Naive thymus-derived CD4-positive, alpha-beta T cell (primary cell): ENCODE results near the gene KIF21B. TPM values are rescaled to one million over a fixed set of nuclear protein-coding genes. Genes with fewer than 3 reads are reported as not detected.
A peak's percentile ranks its signal among the peaks of the same experiment; 100 is the strongest.

ENCODE experiments used
- ATAC-seq: fragments of 150-1000 bp; cut with Tn5 transposase; 2 replicates; pipeline ENCODE4 v1.10.0; 2021; ENCODE audit warnings: mild to moderate bottlenecking, moderate library complexity
- CTCF ChIA-PET: fragments of 350-600 bp; sonication (Branson Sonifier 250); formaldehyde crosslinking; loops from one replicate; lab custom pipeline; 2021; ENCODE audit warnings: antibody characterized with exemption; lab: Charles Lee
- POLR2A ChIA-PET: fragments of 350-600 bp; sonication (Branson Sonifier 250); formaldehyde crosslinking; loops from one replicate; lab custom pipeline; 2021; ENCODE audit warnings: antibody characterized with exemption, inconsistent platforms; lab: Charles Lee
- DNase-seq, 9 donors: peaks; one replicate each; pipeline versions ENCODE4 v3.0.0 to v3.0.0-alpha.2; 2020 to 2022; ENCODE audit warnings: mixed read lengths in 1 of 9
- H3K27ac ChIP-seq: one replicate; pipeline ENCODE4 v1.7.0; 2013; ENCODE audit warnings: mild to moderate bottlenecking, low read depth, low read length, moderate library complexity
- H3K27me3 ChIP-seq, 2 donors: one replicate each; pipeline ENCODE4 v1.7.0; 2013; ENCODE audit warnings: low read length in 2 of 2, mild to moderate bottlenecking in 2 of 2, moderate library complexity in 2 of 2; ENCODE audit not compliant: control insufficient read depth in 2 of 2, insufficient read depth in 2 of 2
- H3K36me3 ChIP-seq, 3 experiments: 1 replicate in 2 of 3; 2 replicates in 1 of 3; pipeline ENCODE4 v1.7.0; 2013; ENCODE audit warnings: low read length in 3 of 3, mild to moderate bottlenecking in 3 of 3, moderate library complexity in 1 of 3; ENCODE audit not compliant: insufficient read depth in 3 of 3, control insufficient read depth in 2 of 3
- H3K4me1 ChIP-seq, 2 donors: one replicate each; pipeline ENCODE4 v1.7.0; 2013; ENCODE audit warnings: low read length in 2 of 2, mild to moderate bottlenecking in 2 of 2, moderate library complexity in 1 of 2; ENCODE audit not compliant: control insufficient read depth in 2 of 2, insufficient read depth in 2 of 2
- H3K4me3 ChIP-seq: 2 replicates; pipeline ENCODE4 v1.7.0; 2013; ENCODE audit warnings: mild to moderate bottlenecking, low read length
- H3K9me3 ChIP-seq, 3 experiments: 1 replicate in 2 of 3; 2 replicates in 1 of 3; pipeline ENCODE4 v1.7.0; 2013; ENCODE audit warnings: low read length in 3 of 3; ENCODE audit not compliant: control insufficient read depth in 2 of 3
- H3K27ac Mint-ChIP-seq, 9 donors: one replicate each; pipeline ENCODE4 v1.8.0; 2020 to 2022; ENCODE audit warnings: mixed read lengths in 9 of 9, mild to moderate bottlenecking in 8 of 9, moderate library complexity in 5 of 9, inconsistent platforms in 2 of 9
- H3K27me3 Mint-ChIP-seq, 5 donors: one replicate each; pipeline ENCODE4 v1.8.0; 2021 to 2022; ENCODE audit warnings: mixed read lengths in 5 of 5, mild to moderate bottlenecking in 1 of 5
- H3K36me3 Mint-ChIP-seq, 5 donors: one replicate each; pipeline ENCODE4 v1.8.0; 2020 to 2022; ENCODE audit warnings: mixed read lengths in 5 of 5, mild to moderate bottlenecking in 3 of 5, inconsistent platforms in 1 of 5
- H3K4me1 Mint-ChIP-seq, 7 donors: one replicate each; pipeline ENCODE4 v1.8.0; 2020 to 2022; ENCODE audit warnings: mixed read lengths in 7 of 7, mild to moderate bottlenecking in 3 of 7, inconsistent platforms in 1 of 7
- H3K4me3 Mint-ChIP-seq, 10 donors: one replicate each; pipeline ENCODE4 v1.8.0; 2020 to 2022; ENCODE audit warnings: mild to moderate bottlenecking in 10 of 10, mixed read lengths in 10 of 10, moderate library complexity in 6 of 10, inconsistent platforms in 2 of 10
- H3K9me3 Mint-ChIP-seq, 11 donors: one replicate each; pipeline ENCODE4 v1.8.0; 2020 to 2022; ENCODE audit warnings: mixed read lengths in 11 of 11, mild to moderate bottlenecking in 4 of 11, inconsistent platforms in 1 of 11, moderate library complexity in 1 of 11
- intact Hi-C, 2 donors: fragments of 100-400 bp; cut with micrococcal nuclease; formaldehyde crosslinking; loops; one replicate each; pipeline ENCODE4 v1.15.1; 2023
- polyA plus RNA-seq, 2 donors: library from polyadenylated mRNA; unstranded; fragments of 300-500 nt; fragmentation: Illumina TruSeq; gene quantifications; one replicate each; pipeline ENCODE4 v1.2.3, GENCODE V29; 2021
- total RNA-seq, 6 experiments: library from RNA in 5 of 6; stranded (reverse) in 5 of 6; gene quantifications; 1 replicate in 5 of 6; 2 replicates in 1 of 6; pipeline ENCODE4 v1.2.3 and lab custom pipeline; 2021 to 2026

The KIF21B gene
- total and polyA plus RNA-seq, 7 experiments from 2014 or later = 3.0 to 97.6 (median 70.3) TPM

DNA sequence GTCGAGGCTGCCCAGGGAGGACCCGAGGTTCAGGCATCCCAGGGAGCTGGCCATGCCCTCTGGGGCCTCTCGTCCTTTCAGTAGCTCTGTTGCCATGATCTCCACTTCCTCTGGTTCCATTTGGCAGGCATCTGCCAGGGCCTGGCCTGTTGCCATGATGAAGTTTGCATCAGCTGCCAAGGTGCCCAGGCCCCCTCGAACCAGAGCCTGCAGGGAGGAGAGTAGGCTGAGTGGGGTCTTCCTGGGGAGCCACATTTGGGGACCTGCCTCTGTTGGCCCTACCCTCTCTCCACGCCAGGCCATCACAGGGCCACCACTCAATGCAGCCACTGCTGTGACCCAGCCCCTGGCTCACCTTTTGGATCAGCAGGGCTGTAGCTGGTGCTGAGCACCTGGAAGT lies 16.4 kb upstream of the KIF21B start:
- no peak overlapping the region for H3K27ac ChIP-seq
- Mint-ChIP-seq H3K27me3 (peaks cover 0 to 3% (median 0%) of the 10 kb centered on the region in 5 donors), H3K27ac (no peak overlapping the region), H3K9me3 (no peaks in the 10 kb centered on the region), H3K36me3 (no peaks in the 10 kb centered on the region), H3K4me1 (peaks cover 0 to 5% (median 3%) of the 10 kb centered on the region in 7 donors), H3K4me3 (no peak overlapping the region)
- no peaks in the 10 kb centered on the region for H3K27me3 ChIP-seq
- no peak for DNase-seq
- peaks cover 0 to 3% of the 10 kb centered on the region in 2 donors for H3K4me1 ChIP-seq
- H3K4me3 ChIP-seq = no peak overlapping the region
- CTCF ChIA-PET = interaction anchor here (0.9 to 15.4 kb wide), 3 partner anchors 18 to 63 kb away, joined by 3 to 259 read pairs (median 3); no protein-coding TSS in a partner anchor
- H3K9me3 ChIP-seq = no peaks in the 10 kb centered on the region
- H3K36me3 ChIP-seq = no peaks in the 10 kb centered on the region
- intact Hi-C loops = loop anchor here in 1 of 2 donors (5.0 kb wide), 1 partner anchor 148 kb away; the partner anchor contains the start of gene INAVA
- ATAC-seq = no peak
- POLR2A ChIA-PET = no interaction called here

DNA sequence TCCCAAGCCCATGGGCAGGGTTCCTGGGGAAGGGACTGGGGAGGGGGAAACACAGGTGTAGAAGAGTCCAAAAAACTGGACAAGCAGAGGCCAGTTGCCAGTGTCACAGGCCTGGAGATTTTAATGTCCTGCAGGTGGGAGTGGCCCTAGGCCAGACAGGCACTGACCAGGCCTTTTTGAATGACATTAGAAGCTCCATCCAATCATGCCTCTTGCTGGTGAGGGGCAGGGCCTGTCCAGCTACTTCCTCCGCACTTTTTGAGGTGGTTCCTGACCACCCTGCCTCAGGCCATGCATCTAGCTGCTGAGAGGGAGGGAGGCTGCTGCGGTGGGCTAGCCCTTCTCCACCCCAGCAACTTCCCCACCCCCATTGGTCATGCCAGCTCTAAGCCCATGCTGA lies 15.9 kb upstream of the KIF21B start:
- ChIA-PET CTCF (interaction anchor here (0.9 to 15.4 kb wide), 3 partner anchors 18 to 63 kb away, joined by 3 to 259 read pairs (median 3); no protein-coding TSS in a partner anchor), POLR2A (no interaction called here)
- Mint-ChIP-seq H3K27ac (no peak overlapping the region), H3K9me3 (no peaks in the 10 kb centered on the region), H3K36me3 (no peaks in the 10 kb centered on the region), H3K4me1 (peaks cover 0 to 5% (median 3%) of the 10 kb centered on the region in 7 donors), H3K4me3 (no peak overlapping the region), H3K27me3 (no peaks in the 10 kb centered on the region)
- Histone ChIP-seq H3K9me3 (no peaks in the 10 kb centered on the region), H3K4me1 (peaks cover 0 to 3% of the 10 kb centered on the region in 2 donors), H3K4me3 (no peak overlapping the region), H3K27me3 (no peaks in the 10 kb centered on the region), H3K27ac (no peak overlapping the region), H3K36me3 (no peaks in the 10 kb centered on the region)
- DNase-seq = no peak
- no peak for ATAC-seq
- intact Hi-C loops = no loop called here

DNA sequence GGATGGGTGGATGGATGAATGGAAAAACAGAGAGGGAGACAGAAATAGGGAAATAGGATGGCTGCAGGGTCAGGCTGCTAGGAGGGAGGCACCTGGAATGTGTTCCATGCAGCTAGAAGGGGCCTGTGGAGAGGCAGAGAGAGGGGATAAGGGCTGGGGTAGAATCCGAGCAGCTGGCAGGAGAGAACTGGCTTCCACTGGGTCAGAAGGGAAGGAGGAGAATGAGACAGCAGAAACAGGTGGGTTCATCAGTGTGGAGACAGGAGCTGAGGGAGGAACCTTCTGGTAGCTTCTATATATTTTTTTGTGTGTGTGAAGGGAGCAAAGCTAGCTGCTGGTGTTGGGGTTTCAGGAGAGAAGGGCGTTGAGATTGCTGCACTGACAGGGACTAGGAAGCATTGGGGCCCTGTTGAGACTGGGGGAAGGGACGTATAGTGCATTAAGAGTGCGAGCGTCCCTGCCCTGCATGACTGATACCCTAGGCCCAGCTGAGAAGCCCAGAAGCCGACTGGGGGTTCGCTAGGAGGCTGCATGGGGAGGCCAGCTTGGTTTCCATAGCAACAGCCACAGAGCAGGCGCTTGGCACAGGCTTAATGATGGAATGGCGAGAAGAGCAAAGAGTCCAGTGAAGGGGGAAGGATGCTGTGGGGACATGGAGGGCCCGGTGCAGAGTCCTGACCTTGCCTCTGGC lies 14.8 kb upstream of the KIF21B start:
- DNase-seq (no peak), ATAC-seq (no peak)
- Mint-ChIP-seq H3K36me3 (no peaks in the 10 kb centered on the region), H3K4me3 (no peak overlapping the region), H3K27me3 (no peaks in the 10 kb centered on the region), H3K4me1 (peaks cover 0 to 5% (median 3%) of the 10 kb centered on the region in 7 donors), H3K9me3 (no peaks in the 10 kb centered on the region), H3K27ac (no peak overlapping the region)
- Histone ChIP-seq H3K27me3 (no peaks in the 10 kb centered on the region), H3K27ac (no peak overlapping the region), H3K4me1 (peaks cover 0 to 3% of the 10 kb centered on the region in 2 donors), H3K36me3 (no peaks in the 10 kb centered on the region), H3K9me3 (no peaks in the 10 kb centered on the region), H3K4me3 (no peak overlapping the region)
- POLR2A ChIA-PET = no interaction called here
- CTCF ChIA-PET = interaction anchor here (0.6 to 15.4 kb wide), 2 partner anchors 62 to 147 kb away, joined by 3 to 259 read pairs; no protein-coding TSS in a partner anchor
- intact Hi-C loops = no loop called here

DNA sequence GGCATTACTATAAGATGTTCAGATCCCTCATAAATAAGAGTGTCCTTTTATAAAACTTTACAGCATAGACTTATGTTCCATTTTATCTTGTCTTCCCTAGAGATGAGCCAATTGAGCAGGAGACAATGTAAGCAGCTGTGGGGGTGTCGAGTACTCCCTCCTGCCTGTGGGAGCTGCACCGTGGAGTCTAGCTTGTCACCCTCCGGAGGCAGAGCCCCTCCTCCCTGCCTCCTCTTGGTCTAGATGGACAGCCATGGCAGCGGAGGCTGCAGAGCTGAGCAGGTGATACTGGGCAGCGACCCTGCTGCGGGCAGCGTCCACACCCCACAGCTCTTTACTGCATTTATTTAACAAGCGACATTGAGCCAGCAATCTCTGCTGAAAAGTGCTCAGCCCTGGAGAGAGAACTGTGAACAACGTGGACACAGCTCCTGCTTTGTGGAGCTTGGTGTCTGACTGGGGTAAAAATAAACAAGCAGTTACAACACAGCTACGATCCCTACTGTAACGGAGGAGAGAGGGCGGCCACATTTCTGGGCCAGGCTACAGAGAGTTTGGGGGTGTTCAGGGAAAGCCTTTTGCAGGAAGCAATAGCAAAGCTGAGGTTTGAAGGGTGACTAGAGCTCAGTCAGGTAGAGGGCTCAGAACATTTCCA lies 12.8 kb upstream of the KIF21B start:
- Mint-ChIP-seq H3K4me3 (no peak overlapping the region), H3K4me1 (peaks cover 0 to under 1% (median 0%) of the 10 kb centered on the region in 7 donors), H3K27me3 (no peaks in the 10 kb centered on the region), H3K27ac (no peak overlapping the region), H3K9me3 (no peaks in the 10 kb centered on the region), H3K36me3 (no peaks in the 10 kb centered on the region)
- DNase-seq = no peak
- no peaks in the 10 kb centered on the region for H3K4me1 ChIP-seq
- H3K9me3 ChIP-seq = no peaks in the 10 kb centered on the region
- no peak overlapping the region for H3K4me3 ChIP-seq
- H3K36me3 ChIP-seq = no peaks in the 10 kb centered on the region
- intact Hi-C loops = no loop called here
- ChIA-PET POLR2A (no interaction called here), CTCF (interaction anchor here (0.6 to 1.9 kb wide), 6 partner anchors 11 to 65 kb away, joined by 3 to 6 read pairs (median 3); partner anchors contain the start of gene KIF21B)
- H3K27ac ChIP-seq = no peak overlapping the region
- H3K27me3 ChIP-seq = no peaks in the 10 kb centered on the region
- no peak for ATAC-seq

DNA sequence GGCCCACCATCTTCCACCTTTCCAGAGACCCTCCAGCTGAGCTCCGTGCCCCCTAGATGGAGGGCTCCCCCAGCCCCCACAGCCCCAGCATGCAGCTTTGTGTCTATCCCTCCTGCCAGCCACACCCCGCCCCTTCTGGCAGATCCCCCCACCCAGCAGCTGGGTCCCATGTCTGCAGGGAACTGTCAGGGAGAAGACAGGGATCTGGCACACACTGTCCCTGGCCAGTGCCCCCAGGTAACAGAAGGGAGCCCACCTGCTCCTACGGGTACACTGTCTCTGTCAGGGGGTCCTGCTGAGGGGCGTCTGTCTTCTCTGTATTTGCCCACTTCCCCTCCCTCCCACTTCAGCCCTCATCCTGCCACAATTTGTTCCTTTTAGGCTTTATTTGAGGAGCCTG lies 11.2 kb upstream of the KIF21B start:
- CTCF ChIA-PET = interaction anchor here (1.7 kb wide), 1 partner anchor 63 kb away, joined by 7 read pairs; no protein-coding TSS in a partner anchor
- POLR2A ChIA-PET = interaction anchor here (1.9 kb wide), 1 partner anchor 12 kb away, joined by 8 read pairs; the partner anchor contains the start of gene KIF21B

DNA sequence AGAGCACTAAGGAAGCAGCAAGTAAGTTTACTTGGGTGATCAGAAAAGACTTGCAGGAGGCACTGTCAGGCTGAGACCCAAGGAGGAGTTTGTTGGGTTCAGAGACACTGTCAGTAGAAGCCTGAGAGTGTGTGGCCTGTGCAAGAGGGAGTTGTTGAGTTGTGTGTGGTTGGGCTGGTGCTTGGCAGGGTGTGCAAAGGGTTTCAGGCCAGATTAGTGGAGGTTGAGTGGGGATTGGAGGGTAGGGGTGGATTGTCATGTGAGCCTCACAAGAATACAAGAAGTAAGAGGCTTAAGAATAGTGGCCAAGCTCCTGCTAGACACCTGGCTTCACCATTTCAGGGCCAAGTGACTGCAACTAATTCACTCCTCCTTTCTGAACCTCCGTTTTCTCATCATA lies 8.9 kb upstream of the KIF21B start:
- Mint-ChIP-seq H3K4me1 (peaks cover 0 to 5% (median 0%) of the 10 kb centered on the region in 7 donors), H3K27ac (peak overlapping the region in 1 of 9 donors; percentile 1), H3K36me3 (no peaks in the 10 kb centered on the region), H3K27me3 (peaks cover 0 to 2% (median 0%) of the 10 kb centered on the region in 5 donors), H3K9me3 (no peaks in the 10 kb centered on the region), H3K4me3 (no peak overlapping the region)
- POLR2A ChIA-PET = no interaction called here
- no peaks in the 10 kb centered on the region for H3K36me3 ChIP-seq
- no peaks in the 10 kb centered on the region for H3K9me3 ChIP-seq
- H3K27me3 ChIP-seq = no peaks in the 10 kb centered on the region
- no peak for DNase-seq
- ATAC-seq = no peak
- no peak overlapping the region for H3K27ac ChIP-seq
- intact Hi-C loops = no loop called here
- H3K4me1 ChIP-seq = no peaks in the 10 kb centered on the region
- H3K4me3 ChIP-seq = no peak overlapping the region
- CTCF ChIA-PET = no interaction called here

More for the DNA sequence above, 11.2 kb upstream of the KIF21B start:
- H3K36me3 Mint-ChIP-seq = no peaks in the 10 kb centered on the region
- Histone ChIP-seq H3K27ac (no peak overlapping the region), H3K9me3 (no peaks in the 10 kb centered on the region), H3K4me1 (no peaks in the 10 kb centered on the region), H3K36me3 (no peaks in the 10 kb centered on the region), H3K4me3 (no peak overlapping the region), H3K27me3 (no peaks in the 10 kb centered on the region)
- intact Hi-C loops = no loop called here
- peaks cover 0 to 2% (median 0%) of the 10 kb centered on the region in 5 donors for H3K27me3 Mint-ChIP-seq
- H3K27ac Mint-ChIP-seq = no peak overlapping the region
- ATAC-seq (no peak), DNase-seq (no peak)
- no peaks in the 10 kb centered on the region for H3K9me3 Mint-ChIP-seq
- H3K4me1 Mint-ChIP-seq = peaks cover 0 to 3% (median 0%) of the 10 kb centered on the region in 7 donors
- H3K4me3 Mint-ChIP-seq = no peak overlapping the region
